K562 treated with DMSO at 1 percent for 24 hours (cell line): Measurements from ENCODE around the gene INTS13. TPM values are rescaled to one million over a fixed set of nuclear protein-coding genes. Genes with fewer than 3 reads are reported as not detected.

ENCODE experiments used
- total RNA-seq: library from RNA; unstranded; fragments of 300-600 nt; gene quantifications from 2 replicates; pipeline ENCODE4 v1.2.3, GENCODE V29; 2022; ENCODE audit warnings: low read depth; ENCODE audit not compliant: insufficient read depth

Gene INTS13
- 16.1 and 23.1 TPM in 2 replicates for total RNA-seq

GRCh38 chr12:26937863-26938700 is at the start of gene INTS13, which contains the start of gene FGFR1OP2:
Gene INTS13, minus strand, starts transcription at chr12:26937981. Its CDS starts 1,178 bp downstream, at chr12:26936803.
Gene FGFR1OP2, plus strand, starts transcription at chr12:26938470. Its CDS starts 15,689 bp downstream, at chr12:26954159.

Other genes with a start within 250 kb of the INTS13 start
- 2.5 and 3.0 TPM in 2 replicates for gene ITPR2, start 104.8 kb downstream of the INTS13 start, total RNA-seq
- gene FGFR1OP2, start 489 bp upstream of the INTS13 start, total RNA-seq, result 33.1 and 37.1 TPM in 2 replicates
- gene TM7SF3, start 76.4 kb upstream of the INTS13 start, total RNA-seq, result 34.4 and 39.2 TPM in 2 replicates
- gene MED21, start 84.6 kb upstream of the INTS13 start, total RNA-seq, result 17.5 and 21.5 TPM in 2 replicates
- not detected in 2 replicates for gene C12orf71, start 144.6 kb upstream of the INTS13 start, total RNA-seq